ENCODE results near the gene MLLT3. TPM values are rescaled to one million over a fixed set of nuclear protein-coding genes. Genes with fewer than 3 reads are reported as not detected.

MLLT3 gene
- polyA plus RNA-seq, 3 donors, result 26.8 to 31.8 (median 27.3) TPM

- DNase-seq, result no peak
Observed at GRCh38 chr9:20524776-20525175, 97.5 kb downstream of the MLLT3 start.

GRCh38 chr9:20518737-20519136 is 103.6 kb downstream of the MLLT3 start:
- no peak for DNase-seq

DNA sequence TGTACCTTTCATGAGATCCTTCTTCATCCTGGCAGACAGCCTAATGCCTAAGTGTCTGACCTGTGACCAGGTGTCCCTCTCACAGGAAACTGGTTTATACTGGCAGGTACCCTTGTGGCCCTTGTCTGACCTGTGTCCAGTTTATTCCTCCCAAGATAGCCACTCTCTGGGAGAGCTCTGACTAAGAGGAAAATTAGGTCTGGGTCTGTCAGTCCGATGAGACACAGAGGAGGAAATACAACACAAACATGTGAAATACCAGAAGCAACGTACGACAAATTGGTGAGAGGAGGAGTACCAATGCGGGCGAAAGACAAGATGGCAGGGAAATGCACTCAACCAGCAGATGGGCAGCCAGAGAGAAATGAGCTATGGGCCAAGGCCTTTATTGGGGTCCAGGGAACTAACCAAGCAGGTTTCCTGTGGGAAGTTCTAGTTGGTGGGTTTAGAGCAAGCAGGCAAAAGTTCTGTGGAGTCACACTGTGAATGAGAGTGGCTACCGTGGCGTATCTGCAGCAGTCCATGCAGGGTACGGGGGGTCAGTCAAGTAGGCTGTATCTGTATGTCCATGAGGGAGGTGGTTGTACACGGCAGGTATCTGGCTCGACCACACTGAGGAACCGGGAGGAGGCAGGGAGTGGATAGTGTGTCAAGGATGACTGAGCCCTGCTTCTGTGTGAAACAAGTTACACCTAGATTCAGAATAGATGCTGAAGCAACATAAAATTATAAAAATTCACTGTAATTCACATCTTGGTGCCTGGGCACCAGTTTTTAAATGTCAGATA is 109.0 kb downstream of the MLLT3 start:
- DNase-seq, result no peak

GRCh38 chr9:20512636-20513035 is 109.7 kb downstream of the MLLT3 start:
- no peak for DNase-seq

DNA sequence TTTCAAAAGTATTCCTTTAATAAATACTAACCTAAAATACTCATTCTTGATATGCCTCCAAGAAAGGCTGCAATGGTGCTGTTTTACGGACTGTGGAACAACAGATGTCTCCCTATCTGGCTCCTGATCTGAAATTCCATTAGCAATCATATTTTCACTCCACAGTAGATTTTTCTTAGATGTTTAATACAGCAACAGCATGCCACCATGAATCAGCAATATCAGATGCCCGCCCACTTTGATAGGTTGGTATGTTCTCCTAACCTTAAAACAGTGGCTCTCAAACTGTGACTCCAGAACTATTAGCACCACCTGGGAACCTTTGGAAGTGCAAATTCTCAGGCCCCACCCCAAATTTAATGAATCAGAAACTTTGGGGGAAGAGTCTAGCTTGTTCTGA is 110.2 kb downstream of the MLLT3 start:
- no peak for DNase-seq

DNA sequence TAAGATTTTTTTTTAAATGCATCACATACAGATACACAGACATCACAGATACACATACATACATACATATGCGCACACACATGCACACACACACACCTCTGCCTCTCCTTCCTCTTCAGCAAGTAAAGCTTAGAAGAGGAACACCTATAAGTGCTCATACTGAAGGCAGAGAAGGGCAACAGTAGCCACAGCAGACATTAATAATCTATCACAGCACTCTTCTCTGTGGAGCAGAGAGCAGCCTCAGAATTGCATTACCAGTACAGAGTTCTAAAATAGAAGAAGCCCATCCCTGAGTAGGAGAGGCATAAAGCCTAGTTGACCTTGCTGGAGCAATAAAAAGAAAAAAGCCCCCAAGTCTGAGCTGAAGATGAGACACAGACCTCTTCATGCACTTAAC is 110.6 kb downstream of the MLLT3 start:
- DNase-seq, result no peak

- no peak for DNase-seq
Observed at GRCh38 chr9:20509466-20509865, 112.8 kb downstream of the MLLT3 start.

- no peak for DNase-seq
Observed at GRCh38 chr9:20508242-20508641, 114.1 kb downstream of the MLLT3 start.

GRCh38 chr9:20507431-20507830 is 114.9 kb downstream of the MLLT3 start:
- DNase-seq, result no peak

DNA sequence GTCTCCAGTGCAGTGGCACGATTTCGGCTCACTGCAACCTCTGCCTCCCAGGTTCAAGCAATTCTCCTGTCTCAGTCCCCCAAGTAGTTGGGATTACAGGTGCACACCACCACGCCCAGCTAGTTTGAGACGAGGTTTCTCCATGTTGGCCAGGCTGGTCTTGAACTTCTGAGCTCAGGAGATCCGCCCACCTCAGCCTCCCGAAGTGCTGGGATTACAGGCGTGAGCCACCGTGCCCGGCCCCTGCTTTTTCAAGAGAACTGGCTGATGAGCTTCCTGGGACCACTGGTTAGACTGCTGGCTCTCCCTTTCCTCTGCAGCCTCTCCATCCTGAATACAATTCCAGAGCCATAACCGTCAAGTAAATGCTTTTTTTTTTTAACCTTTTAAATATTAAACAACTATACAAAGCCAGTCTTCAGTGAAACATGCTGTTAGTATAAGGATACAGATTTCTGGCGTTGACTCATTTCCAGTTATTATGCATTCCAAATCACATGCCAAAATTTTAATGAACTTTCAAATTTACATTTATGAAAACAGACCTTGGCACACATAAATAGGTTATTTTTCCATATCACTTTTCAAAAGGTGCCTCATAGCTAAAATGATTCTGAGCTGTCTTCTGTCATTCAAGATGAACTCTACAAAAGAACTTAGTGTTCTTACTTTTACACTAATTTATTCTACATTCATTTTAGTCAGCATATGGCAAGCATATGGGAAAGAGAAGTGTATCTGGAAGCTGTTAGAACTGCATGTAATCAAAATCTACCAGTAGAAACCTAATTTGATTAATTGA is 116.0 kb downstream of the MLLT3 start:
- DNase-seq, result no peak

DNA sequence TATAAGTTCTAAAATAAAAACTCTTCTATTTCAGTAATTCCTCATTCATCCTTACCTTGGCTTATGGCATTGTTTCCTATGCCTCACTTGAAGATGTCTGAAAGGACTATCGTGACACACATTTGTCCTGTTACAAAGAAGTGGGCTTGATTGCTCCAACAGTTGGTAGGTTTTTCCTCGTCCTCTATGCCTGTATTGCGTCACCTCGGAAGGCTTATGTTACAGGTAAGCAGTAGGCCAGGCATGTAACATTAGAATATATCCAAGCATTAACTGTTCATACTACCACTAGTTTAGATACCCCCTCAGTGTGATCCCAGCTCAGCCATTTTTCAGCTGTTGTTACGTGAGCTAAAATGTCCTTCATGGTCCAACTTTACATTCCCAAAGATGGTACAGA is 116.7 kb downstream of the MLLT3 start:
- DNase-seq, result no peak

GRCh38 chr9:20504930-20505329 is 117.4 kb downstream of the MLLT3 start:
- DNase-seq, result no peak

DNA sequence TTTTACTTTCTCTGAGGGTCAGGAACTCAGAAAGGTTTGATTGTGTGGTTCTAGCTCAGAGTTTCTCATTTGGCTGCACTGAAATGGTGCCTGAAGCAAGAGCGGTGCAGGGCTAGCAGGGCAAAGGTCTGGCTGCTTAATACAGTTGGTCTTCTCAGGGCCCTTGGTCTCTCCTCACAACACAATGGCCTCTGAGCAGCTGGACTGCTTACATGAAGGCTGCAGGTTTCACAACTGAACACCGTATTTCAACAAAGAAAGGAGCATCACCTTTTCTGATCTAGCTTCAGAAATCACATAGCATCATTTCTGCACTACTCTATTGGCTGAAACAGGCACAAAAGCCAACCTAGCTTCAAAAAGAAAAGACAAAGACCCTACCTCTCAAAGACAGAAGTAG is 122.2 kb downstream of the MLLT3 start:
- DNase-seq, result no peak

DNA sequence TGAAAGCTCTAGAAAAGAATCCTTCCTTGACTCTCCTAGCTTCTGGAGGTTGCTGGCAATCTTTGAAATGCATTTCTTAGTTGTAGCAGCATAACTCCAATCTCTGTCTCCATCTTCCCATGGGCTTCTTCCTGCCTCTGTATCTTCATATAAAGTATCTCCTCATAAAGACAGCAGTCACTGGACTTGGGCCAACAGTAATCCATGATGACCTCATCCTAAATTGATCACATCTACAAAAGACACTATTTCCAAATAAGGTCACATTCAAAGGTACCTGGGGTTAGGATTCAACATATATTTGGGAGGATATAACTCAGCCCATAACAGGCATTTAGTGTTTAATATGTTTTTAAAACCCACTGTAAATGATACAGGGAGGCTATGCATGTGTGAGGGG is 123.3 kb downstream of the MLLT3 start:
- DNase-seq, result no peak

DNA sequence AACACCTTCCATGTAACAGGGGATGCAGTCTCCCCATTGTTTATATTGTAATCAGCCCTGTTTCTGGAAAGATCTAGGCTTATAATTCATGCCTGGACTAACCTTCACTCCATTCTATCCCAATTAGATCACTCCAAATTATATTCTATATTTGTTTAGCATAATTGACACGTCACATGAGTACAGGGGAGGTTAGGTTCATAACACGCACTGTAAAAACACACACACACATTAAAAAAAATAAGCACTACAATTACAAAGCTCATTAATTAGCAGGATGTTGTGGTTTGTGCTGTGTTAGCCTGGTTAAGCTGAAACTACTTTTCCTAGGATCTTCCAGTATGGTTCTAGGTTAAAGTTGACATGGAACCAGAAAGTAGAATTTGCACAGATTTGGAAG is 126.0 kb downstream of the MLLT3 start:
- DNase-seq, result no peak

- DNase-seq, result no peak
Observed at GRCh38 chr9:20495098-20495497, 127.2 kb downstream of the MLLT3 start.

- DNase-seq, result no peak
Observed at GRCh38 chr9:20494035-20494434, 128.3 kb downstream of the MLLT3 start.

DNA sequence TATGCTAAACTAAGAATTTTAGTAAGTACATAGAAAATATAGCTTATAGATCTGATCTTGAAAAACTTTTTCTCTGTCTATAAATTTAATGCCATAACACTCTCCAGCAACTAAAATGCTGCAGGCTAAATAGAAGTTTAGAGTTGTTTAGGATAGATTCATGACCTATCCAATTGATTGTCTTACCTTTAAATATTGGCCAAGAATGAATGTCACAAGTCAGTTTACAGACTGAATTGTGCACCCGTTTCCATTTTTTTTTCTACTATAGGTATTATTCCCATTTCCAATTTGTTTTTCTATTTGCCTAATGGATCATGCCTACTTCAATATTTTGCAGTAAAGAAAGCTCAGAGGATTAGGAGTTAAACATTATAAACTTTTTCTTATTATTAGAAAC is 129.5 kb downstream of the MLLT3 start:
- DNase-seq, result no peak

DNA sequence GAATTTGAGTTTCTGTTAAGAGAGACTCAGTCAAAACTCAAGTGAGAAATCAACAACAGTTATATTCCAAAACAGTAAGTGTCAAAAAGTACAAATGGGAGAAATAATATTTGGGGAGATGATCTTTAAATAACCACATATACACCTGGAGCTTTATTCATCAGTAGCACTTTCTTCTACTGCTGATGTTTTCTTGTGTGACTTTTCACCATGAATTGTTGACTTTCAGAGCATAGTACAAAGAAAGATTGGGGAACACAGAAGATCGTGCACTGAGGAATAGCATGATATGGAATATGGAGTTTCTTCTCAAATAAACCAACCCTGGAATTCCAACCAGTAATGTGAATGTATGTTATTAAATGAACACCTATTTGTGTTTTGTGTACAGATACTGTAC is 130.7 kb downstream of the MLLT3 start:
- no peak for DNase-seq

- DNase-seq, result no peak
Observed at GRCh38 chr9:20490246-20490834, 132.0 kb downstream of the MLLT3 start.

DNA sequence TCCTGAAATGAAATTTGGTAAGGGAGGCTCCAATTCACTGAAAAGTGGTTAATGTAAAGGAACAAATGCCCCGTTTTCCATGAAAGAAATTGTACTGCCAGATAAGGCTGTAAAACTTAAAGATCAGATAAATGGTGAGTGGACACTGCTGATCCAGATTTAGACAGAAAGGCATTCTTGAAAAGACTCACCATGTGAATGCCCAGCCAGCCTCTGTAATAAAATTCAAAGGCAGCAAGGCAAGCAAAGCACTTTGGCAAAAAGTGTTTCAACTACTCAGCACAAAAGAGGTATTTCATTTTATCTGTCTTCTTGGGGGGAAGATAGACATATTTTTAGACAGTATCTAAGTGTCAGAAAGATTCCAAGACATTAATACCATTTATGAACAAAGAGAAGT is 133.6 kb downstream of the MLLT3 start:
- no peak for DNase-seq

DNA sequence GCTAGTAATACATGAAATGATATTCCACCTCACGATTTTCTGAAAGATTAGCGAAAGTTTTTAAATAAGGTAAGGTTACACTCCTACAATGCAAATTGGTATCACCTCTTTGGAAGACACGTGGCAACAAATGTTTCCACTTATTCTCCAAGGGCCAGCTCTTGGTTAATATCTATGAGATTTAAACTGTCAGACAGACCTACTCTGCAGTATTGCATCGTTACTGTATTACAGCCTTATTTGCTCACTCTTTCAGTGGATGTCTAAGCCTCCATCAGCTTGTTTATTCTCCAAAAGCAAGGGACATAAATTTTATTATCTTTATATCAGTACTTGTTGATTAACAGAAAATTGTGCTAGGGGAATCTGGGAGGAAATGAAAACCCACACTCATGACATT is 135.7 kb downstream of the MLLT3 start:
- no peak for DNase-seq

- DNase-seq, result no peak
Observed at GRCh38 chr9:20481437-20481836, 140.9 kb downstream of the MLLT3 start.

Data from renal pelvis (tissue), 4 donors.